Psoas muscle (tissue), 8 donors: ENCODE data around the gene RYR1. TPM values are rescaled to one million over a fixed set of nuclear protein-coding genes. Genes with fewer than 3 reads are reported as not detected.
A peak's percentile ranks its signal among the peaks of the same experiment; 100 is the strongest.

ENCODE experiments used
- ATAC-seq, 4 donors: fragments of 200-7000 bp; cut with Tn5 transposase; one replicate each; pipeline ENCODE4 v1.9.1; 2020; ENCODE audit warnings: moderate library complexity in 3 of 4, mild to moderate bottlenecking in 2 of 4
- DNase-seq, 2 donors: peaks; one replicate each; pipeline ENCODE4 v3.0.0-alpha.2; 2020
- H3K27ac ChIP-seq: fragments of 200-600 bp; one replicate; pipeline ENCODE4 v1.8.0; 2022
- H3K27me3 ChIP-seq, 3 donors: fragments of 200-600 bp in 1 of 3; one replicate each; pipeline versions ENCODE4 v1.6.1 to v1.8.0; 2013 to 2022; ENCODE audit warnings: low read length in 2 of 3, mild to moderate bottlenecking in 2 of 3, moderate library complexity in 1 of 3; ENCODE audit not compliant: insufficient read depth in 3 of 3
- H3K36me3 ChIP-seq, 2 donors: fragments of 200-600 bp in 1 of 2; one replicate each; pipeline versions ENCODE4 v1.6.1 to v1.8.0; 2013 to 2022; ENCODE audit warnings: low read depth in 1 of 2, mild to moderate bottlenecking in 1 of 2, moderate library complexity in 1 of 2; ENCODE audit not compliant: insufficient read depth in 1 of 2
- H3K4me1 ChIP-seq: fragments of 200-600 bp; one replicate; pipeline ENCODE4 v1.8.0; 2022
- H3K4me3 ChIP-seq: fragments of 200-600 bp; one replicate; pipeline ENCODE4 v1.8.0; 2022; ENCODE audit warnings: mild to moderate bottlenecking
- H3K9me3 ChIP-seq: fragments of 200-600 bp; one replicate; pipeline ENCODE4 v1.8.0; 2022
- WGBS, 3 donors: extraction: QIAGEN DNeasy Blood & Tissue Kit; methylation state at CpG; one replicate each; pipeline versions ENCODE4 v1.1.6 to v1.1.7; 2013; 5-methylcytosine and 5-hydroxymethylcytosine counted together
- intact Hi-C, 2 donors: fragments of 100-400 bp; cut with DNase I; formaldehyde crosslinking; loops; one replicate each; pipeline versions ENCODE4 v1.11.0 to v1.14.2; 2022
- polyA plus RNA-seq, 3 donors: library from polyadenylated mRNA; stranded (reverse); fragments of 200-250 nt; gene quantifications; one replicate each; pipeline ENCODE4 v1.2.3, GENCODE V29; 2013
- total RNA-seq, 4 donors: library from RNA; stranded (reverse); fragmentation: NEBNext Ultra II Directional in 2 of 4; extraction: Animal tissue kit (Norgen Biotek cat#: 25700) in 2 of 4; gene quantifications; one replicate each; pipeline versions ENCODE4 v1.2.1 to v1.2.4, GENCODE V29; 2021 to 2023
- TF ChIP-seq, protein P1 (sequence below): fragments of 200-600 bp; IDR thresholded peaks from one replicate; pipeline ENCODE4 v1.8.0; 2022; ENCODE audit warnings: antibody characterized with exemption
- donor health status: healthy with polysubstance abuse.
- donor health status: DM: no; HTN: no; CAD: no; lungs with moderate emphysema.
- donor health status: Bipolar disorder and iron deficiency.
- donor health status: healthy.
- donor health status: DM: yes; HTN: yes; CAD: no.
- donor health status: DM: no; HTN: no; CAD: no.
- donor health status: DM: no; HTN: no; CAD: no.
- donor health status: DM: yes; HTN: yes; CAD: no.

RYR1 gene
- total and polyA plus RNA-seq, 7 donors: 56.0 to 1,211 (median 572) TPM

DNA sequence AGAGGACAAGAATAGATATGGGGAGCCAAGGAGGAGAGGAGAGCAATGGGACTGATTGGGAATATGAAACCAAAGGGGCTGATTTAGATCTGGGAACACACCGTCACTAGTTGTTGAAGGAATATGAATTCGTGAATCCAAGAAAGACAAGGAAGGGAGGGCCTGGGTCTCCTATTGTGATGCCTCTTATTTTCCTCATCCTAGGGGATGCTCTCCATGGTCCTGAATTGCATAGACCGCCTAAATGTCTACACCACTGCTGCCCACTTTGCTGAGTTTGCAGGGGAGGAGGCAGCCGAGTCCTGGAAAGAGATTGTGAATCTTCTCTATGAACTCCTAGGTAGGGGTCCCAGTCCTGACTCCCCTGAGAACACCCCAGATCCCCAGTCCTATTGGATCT, 21.5 kb downstream of the RYR1 start:
- 52 to 60% (median 55%) methylated on average over 4 of the region's 4 CpGs for WGBS, 3 donors
- no peak for DNase-seq
- no peak for ATAC-seq
- H3K9me3 ChIP-seq: no peaks in the 10 kb centered on the region
- TF ChIP-seq, protein P1, sequence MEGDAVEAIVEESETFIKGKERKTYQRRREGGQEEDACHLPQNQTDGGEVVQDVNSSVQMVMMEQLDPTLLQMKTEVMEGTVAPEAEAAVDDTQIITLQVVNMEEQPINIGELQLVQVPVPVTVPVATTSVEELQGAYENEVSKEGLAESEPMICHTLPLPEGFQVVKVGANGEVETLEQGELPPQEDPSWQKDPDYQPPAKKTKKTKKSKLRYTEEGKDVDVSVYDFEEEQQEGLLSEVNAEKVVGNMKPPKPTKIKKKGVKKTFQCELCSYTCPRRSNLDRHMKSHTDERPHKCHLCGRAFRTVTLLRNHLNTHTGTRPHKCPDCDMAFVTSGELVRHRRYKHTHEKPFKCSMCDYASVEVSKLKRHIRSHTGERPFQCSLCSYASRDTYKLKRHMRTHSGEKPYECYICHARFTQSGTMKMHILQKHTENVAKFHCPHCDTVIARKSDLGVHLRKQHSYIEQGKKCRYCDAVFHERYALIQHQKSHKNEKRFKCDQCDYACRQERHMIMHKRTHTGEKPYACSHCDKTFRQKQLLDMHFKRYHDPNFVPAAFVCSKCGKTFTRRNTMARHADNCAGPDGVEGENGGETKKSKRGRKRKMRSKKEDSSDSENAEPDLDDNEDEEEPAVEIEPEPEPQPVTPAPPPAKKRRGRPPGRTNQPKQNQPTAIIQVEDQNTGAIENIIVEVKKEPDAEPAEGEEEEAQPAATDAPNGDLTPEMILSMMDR: no peak
- no peaks in the 10 kb centered on the region for H3K27me3 ChIP-seq
- H3K36me3 ChIP-seq: peaks cover 2 to 98% of the 10 kb centered on the region in 2 donors
- H3K4me1 ChIP-seq: no peaks in the 10 kb centered on the region
- no peak overlapping the region for H3K27ac ChIP-seq
- H3K4me3 ChIP-seq: no peak overlapping the region
- intact Hi-C loops: no loop called here

DNA sequence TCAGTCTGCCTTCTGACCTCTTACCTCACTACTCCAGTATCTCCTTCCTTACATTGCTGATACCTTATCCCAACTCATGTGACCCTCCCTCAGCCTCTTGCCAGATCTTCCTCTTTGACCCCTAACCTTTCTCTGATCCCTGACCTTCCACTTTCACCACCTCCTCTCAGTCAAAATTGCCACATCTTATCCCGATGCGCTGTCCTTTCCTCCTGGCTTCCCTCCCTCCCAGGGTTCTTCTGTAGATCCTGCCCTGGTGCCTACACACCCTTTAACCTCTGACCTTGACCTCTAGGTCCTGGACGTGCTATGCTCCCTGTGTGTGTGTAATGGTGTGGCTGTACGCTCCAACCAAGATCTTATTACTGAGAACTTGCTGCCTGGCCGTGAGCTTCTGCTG, 23.7 kb downstream of the RYR1 start:
- Histone ChIP-seq H3K4me1 (no peaks in the 10 kb centered on the region), H3K9me3 (no peaks in the 10 kb centered on the region), H3K4me3 (no peak overlapping the region), H3K27me3 (no peaks in the 10 kb centered on the region), H3K27ac (no peak overlapping the region), H3K36me3 (peaks cover 2 to 98% of the 10 kb centered on the region in 2 donors)
- TF ChIP-seq, protein P1: no peak
- DNase-seq (no peak), ATAC-seq (no peak)
- intact Hi-C loops: no loop called here
- 39 to 61% (median 47%) methylated on average over 5 of the region's 5 CpGs for WGBS, 3 donors

DNA sequence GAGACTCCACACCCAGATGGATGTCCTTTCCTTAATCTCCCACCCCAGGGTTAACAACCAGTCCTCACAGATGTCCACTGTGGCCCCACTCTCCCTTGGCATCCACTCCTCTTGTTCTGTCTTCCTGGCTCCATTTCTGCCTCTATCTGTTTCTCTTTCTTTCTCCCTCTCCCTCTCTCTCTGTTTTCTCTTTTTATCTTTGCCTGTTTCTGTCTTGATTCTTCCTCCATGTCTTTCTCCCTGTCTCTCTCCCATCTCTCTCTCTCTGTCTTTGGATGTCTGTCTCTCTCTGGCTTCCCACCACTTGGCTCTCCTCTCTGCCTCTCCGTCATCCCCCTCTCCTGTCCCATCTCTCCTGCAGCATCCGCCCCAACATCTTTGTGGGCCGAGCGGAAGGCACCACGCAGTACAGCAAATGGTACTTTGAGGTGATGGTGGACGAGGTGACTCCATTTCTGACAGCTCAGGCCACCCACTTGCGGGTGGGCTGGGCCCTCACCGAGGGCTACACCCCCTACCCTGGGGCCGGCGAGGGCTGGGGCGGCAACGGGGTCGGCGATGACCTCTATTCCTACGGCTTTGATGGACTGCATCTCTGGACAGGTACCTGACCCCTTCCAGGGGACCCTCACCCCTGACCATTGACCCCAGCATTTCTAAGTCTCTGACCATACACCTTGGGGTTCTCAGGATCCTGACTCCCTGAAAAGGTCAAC, 24.4 kb downstream of the RYR1 start:
- TF ChIP-seq, protein P1: no peak
- H3K27me3 ChIP-seq: no peaks in the 10 kb centered on the region
- intact Hi-C loops: no loop called here
- no peak overlapping the region for H3K4me3 ChIP-seq
- no peaks in the 10 kb centered on the region for H3K9me3 ChIP-seq
- H3K27ac ChIP-seq: peak overlapping the region; percentile 30
- H3K4me1 ChIP-seq: no peaks in the 10 kb centered on the region
- 83 to 88% (median 87%) methylated on average over 14 to 15 of the region's 15 CpGs for WGBS, 3 donors
- peaks cover 2 to 98% of the 10 kb centered on the region in 2 donors for H3K36me3 ChIP-seq
- no peak for ATAC-seq
- no peak for DNase-seq

DNA sequence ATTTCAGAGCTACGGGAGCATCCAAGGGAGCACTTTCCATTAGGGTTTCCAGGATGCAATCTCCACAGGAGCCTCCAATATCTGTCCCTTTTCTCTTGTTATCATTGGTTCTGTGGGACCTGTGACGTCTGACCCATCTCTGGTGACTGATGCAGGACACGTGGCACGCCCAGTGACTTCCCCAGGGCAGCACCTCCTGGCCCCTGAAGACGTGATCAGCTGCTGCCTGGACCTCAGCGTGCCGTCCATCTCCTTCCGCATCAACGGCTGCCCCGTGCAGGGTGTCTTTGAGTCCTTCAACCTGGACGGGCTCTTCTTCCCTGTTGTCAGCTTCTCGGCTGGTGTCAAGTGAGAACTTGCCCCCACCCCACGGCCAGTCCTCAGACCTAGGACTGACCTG, 25.5 kb downstream of the RYR1 start:
- Histone ChIP-seq H3K36me3 (peaks cover 2 to 98% of the 10 kb centered on the region in 2 donors), H3K4me3 (no peak overlapping the region), H3K9me3 (no peaks in the 10 kb centered on the region), H3K4me1 (no peaks in the 10 kb centered on the region), H3K27me3 (no peaks in the 10 kb centered on the region), H3K27ac (peak overlapping the region; percentile 51)
- intact Hi-C loops: no loop called here
- TF ChIP-seq, protein P1: no peak
- WGBS, 3 donors: 52 to 80% (median 68%) methylated on average over 13 of the region's 13 CpGs
- peak; percentile 24 to 55 (median 40) for ATAC-seq
- no peak for DNase-seq

DNA sequence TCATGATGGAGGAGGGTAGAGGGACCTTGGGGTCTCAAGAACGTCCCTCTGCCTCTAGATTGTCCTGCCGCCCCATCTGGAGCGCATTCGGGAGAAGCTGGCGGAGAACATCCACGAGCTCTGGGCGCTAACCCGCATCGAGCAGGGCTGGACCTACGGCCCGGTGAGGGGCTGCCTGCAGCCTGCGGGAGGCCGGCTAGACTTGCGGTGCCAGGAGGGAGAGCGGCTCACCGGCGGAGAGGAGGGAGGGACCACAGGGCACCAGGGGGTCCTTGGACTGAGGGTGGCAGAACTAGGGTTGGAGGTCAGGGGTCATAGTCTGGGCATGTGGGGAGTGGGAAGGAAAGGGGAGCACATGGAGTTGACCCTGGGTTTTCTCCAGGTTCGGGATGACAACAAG, 29.9 kb downstream of the RYR1 start:
- ATAC-seq: no peak
- 91 to 93% (median 92%) methylated on average over 18 of the region's 18 CpGs for WGBS, 3 donors
- Histone ChIP-seq H3K9me3 (no peaks in the 10 kb centered on the region), H3K36me3 (peaks cover 0 to 99% of the 10 kb centered on the region in 2 donors), H3K27me3 (no peaks in the 10 kb centered on the region), H3K4me3 (no peak overlapping the region), H3K27ac (no peak overlapping the region), H3K4me1 (no peaks in the 10 kb centered on the region)
- TF ChIP-seq, protein P1: no peak
- intact Hi-C loops: no loop called here
- DNase-seq: no peak
